Activated naive CD4-positive, alpha-beta T cell treated with anti-CD3 and anti-CD28 coated beads, Interleukin-2, amount 50 U/mL, for 16 hours (primary cell): Measurements from ENCODE around the gene TNNT3.
"Not testable (repeated sequence)": the region's sequence is repeated elsewhere in the genome, so short reads cannot be mapped to it uniquely, and the experiment has no call there.

Experiments
- DNase-seq: peaks from one replicate; pipeline ENCODE4 v3.0.0-alpha.2; 2020

The TNNT3 gene

GRCh38 chr11:1881442-1882264 is 37.9 kb upstream of the TNNT3 start:
- no peak for DNase-seq

- DNase-seq: peak; percentile 84
Observed at GRCh38 chr11:1882265-1883238, 37.0 kb upstream of the TNNT3 start.

DNA sequence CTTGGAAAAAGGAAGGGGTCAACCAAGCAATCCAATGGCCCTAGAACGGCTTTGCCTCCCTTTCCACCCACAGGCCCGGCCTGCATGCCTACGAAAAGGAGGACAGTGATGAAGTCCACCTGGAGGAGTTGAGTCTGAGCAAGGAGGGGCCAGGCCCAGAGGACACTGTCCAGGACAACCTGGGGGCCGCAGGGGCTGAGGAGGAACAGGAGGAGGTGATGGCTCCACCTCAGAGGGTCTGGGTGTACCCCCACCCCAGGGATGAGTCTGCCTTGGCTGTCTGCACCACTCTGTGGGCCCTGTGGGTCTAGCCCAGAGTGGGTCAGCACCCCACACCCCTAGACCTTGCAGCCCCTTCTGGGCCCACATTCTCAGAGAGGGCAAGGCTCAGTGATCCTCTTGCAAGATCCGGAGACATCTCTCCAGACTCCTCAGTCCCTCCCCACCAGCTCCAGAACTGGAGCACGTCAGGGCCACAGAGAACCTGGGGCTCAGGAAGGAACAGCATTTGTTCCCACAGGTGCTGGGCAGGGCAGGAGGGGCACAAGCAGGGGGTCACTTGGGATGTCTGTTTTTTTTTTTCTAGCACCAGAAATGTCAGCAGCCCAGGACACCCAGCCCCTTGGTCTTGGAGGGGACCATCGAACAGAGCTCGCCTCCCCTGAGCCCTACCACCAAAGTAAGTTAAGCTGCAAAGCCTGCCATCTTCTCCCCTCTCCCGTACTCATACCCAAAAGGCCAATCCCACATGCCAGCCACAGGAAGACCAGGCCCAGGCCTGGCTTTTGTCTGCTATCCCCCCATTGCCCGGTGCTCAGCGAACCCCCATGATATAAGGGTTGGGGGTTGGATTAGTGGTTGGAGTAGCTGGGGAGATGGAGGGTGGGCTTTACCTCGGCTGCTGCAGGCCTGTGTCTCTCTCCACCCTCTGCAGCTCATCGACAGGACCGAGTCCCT is 35.9 kb upstream of the TNNT3 start:
- DNase-seq: no peak

GRCh38 chr11:1884303-1884700 is 35.2 kb upstream of the TNNT3 start:
- no peak for DNase-seq

DNA sequence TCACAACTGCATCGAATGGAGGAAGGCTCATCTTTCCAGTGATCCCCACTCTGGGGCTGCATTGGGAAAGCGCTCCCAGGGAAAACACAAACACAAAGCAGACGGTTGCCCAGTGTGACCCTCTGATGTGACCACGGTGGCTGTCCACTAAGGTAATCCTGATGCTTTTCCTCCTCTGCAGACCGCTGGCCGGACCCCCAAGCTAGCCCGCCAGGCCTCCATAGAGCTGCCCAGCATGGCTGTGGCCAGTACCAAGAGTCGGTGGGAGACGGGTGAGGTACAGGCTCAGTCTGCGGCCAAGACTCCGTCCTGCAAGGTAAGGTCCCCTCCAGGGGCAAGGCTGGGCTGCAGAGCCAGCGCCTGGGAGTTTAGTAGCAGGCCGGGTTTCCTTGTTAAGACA is 33.0 kb upstream of the TNNT3 start:
- DNase-seq: not testable (repeated sequence)

DNA sequence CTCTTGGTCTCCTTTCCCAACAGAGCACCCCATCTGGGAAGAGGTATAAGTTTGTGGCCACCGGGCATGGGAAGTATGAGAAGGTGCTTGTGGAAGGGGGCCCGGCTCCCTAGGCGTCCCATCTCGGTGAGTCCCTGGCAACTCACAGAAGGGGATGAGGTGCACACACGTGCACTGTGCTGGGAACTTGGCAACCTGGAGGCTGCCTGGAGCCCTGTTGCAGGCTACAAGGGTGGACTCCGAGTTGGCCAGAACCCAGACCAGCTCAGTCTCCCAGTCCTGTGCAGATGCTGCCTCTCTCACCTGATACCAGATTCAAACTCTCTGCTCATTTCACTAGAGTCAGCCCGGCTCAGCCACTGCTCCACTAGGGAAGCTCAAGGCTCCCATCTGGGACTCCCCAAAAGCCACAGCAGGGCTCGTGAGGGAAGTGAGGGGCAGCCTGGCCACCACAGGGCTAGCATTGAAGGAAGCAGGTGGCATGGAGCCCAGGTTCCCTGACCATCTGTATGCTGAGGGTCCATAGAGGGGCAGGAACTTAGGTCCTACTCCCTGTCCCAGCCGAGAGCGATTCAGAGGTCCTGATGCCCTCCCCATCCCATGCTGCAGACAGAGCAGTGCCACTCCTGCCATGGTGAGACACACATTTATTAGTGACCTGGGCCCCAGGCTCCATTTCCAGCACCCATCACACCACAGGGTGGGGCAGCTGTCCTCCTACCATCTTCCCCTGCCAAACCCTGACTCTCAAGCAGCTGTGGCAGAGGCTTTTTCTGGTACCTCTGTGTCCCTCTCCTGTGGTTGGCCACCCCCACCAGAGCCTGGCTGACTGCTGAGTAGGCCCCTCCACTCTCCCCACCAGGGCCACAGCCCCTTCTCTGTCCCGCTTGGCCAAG is 31.8 kb upstream of the TNNT3 start:
- DNase-seq: no peak

GRCh38 chr11:1888347-1888753 is 31.2 kb upstream of the TNNT3 start:
- DNase-seq: no peak

- DNase-seq: no peak
Observed at GRCh38 chr11:1888811-1889210, 30.7 kb upstream of the TNNT3 start.

DNA sequence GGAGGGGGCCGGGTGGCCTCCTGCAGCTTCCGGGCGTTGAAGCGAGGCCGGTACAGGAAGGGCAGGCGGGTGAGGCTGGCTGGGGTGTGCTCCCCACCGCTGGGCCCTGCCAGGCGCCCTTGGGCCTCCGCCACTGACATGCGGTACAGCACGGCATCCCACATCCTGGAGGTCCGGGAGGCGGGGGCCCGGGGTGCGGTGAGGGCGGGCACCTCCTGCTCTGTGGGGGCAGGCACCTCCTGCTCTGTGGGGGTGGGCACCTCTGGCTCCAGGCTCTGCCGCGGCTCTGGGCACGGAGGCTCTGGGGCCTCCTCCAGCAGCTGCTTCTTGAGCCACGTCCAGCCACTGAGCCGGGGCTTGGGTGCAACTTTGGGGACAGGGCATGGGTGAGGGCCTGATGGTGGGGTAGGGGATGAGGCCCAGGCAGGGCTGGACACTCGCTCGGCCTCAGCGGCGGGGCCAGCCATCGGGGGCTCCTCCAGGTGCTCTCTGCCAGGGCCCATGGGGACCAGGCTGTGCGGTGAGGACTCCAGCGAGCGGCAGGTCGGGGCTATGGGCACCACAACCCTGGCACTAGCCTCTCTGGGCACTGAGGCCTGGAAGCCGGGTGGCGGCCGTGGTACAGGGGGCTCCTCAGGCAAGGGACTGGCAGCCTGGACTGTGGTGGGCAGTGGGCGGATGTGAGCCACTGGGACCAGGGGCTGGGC is 30.1 kb upstream of the TNNT3 start:
- DNase-seq: peak; percentile 74

- DNase-seq: peak; percentile 42
Observed at GRCh38 chr11:1889941-1890855, 29.3 kb upstream of the TNNT3 start.

DNA sequence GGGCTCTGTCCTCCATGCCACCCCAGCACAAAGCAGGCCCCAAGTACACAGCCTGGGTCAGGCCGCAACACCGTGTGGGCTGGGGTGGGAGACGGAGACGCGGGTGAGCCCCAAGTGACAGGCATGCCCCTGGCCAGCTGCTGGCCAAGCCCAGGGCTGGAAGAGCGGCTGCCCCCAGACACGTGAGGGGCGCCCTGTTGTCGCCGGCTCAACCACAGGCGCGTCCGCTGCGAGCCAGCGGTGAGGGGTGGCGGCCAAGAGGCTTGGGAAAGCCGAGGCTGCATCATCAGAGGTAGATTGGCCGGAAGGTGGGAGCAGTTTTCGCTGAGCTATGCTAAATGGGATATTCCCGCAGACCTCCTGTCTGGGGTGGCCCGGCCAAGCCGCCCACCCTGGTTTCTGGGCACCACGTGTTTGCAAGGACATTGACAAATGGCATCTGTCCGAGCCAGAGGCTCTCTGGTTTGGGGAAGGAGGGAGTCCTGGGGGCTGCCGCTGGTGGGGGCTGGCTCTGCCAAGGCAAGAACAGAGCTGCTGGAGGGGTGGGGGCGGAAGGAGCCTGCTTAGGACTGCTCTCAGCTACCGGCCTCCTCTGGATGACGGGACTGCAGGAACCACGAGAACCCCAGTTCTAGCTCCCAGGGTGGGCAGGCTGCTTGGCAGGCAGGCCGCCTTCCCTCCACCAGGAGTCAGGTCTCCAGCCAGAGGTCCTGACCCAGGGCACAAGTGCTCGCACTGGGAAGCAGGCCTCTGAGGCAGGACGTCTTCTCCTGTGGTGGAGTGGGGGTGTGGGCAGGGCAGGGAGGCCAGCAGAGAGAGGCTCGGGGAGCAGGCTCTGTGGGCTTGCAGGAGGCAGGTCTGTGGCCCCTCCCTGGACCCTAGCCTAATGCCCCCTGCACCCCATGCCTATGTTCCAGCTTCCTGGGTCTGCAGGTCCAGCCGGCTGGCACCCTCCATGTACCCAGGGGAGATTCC is 28.4 kb upstream of the TNNT3 start:
- peak; percentile 16 for DNase-seq

- DNase-seq: no peak
Observed at GRCh38 chr11:1891831-1892115, 27.7 kb upstream of the TNNT3 start, which contains the start of gene PRR33. PRR33 (minus strand) TSS chr11:1891895; CDS start chr11:1890584, 1,311 bp downstream.

DNA sequence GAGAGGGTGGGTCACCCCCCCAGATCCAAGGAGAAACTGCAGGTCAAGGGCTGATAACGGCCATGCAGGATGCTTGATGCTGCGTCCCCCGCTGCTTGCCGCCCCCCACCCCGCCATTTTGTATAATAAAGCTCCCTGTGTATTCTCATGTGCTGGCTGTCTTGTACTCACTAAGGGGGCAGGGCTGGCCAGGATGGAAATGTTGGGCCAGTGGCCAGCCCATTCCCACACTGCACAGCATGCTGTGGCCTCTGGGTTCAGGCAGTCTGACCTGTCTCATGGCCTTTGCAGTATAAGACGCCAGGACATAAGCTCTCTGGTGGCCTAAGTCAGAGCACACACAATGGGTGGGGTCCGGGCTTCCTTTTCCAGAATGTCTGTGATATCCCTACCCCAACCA is 27.4 kb upstream of the TNNT3 start:
- DNase-seq: no peak

- DNase-seq: no peak
Observed at GRCh38 chr11:1892558-1892957, 26.9 kb upstream of the TNNT3 start.

DNA sequence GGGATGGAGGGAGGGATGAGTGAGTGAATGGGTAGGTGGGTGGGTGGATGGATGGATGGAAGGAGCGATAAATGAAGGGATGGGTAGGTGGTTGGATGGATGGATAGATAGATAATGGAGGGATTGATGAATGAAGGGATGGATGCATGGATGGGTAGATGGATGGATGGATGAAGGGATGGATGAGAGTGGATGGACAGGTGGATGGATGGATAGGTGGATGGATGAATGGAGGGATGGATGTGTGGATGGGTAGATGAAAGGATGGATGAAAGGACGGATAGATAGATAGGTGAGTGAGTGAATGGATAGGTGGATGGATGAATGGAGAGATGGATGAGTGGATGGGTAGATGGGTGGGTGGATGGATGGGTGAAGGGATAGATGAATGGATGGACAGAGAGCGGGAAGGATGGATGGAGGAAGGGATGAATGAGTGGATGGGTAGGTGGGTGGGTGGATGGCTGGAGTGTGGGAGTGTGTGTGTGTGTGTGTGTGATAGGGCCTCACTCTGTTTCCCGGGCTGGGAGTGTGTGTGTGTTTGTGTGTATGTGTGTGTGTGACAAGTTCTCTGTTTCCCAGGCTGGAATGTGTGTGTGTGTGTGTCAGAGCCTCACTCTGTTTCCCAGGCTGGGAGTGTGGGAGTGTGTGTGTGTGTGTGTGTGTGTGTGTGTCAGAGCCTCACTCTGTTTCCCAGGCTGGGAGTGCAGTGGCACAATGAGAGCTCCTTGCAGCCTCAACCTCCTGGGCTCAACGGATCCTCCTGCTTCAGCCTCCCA is 25.7 kb upstream of the TNNT3 start:
- no peak for DNase-seq

DNA sequence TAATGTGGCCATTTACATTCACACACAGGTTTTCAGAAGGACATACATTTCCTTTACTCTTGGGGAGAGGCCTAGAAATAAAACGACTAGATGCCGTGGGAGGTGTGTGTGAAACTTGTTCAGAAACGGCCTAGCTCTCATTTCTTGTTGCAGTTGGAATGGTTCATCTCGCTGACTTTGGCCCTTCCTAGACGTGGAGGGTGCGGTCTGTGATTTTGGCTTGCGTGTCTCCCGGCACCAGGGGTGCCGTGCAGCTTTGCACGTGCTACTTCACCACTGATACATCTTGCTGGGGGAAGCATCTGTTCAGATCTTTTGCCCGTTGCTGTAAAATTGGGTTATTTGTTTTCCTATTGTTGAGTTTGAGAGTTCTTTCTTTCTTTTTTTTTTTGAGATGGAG is 24.7 kb upstream of the TNNT3 start:
- DNase-seq: no peak

GRCh38 chr11:1896468-1896867 is 23.0 kb upstream of the TNNT3 start:
- no peak for DNase-seq

- DNase-seq: no peak
Observed at GRCh38 chr11:1896923-1897322, 22.6 kb upstream of the TNNT3 start.
